NB4 (cell line): Measurements from ENCODE around the gene TICRR.

Source experiments
- POLR2A ChIP-seq: IDR thresholded peaks from 2 replicates; pipeline ENCODE4 v1.6.1; 2011; ENCODE audit warnings: mild to moderate bottlenecking; ENCODE audit not compliant: insufficient read length; ENCODE audit errors: extremely low read depth
- TF ChIP-seq, protein P1 (sequence below): IDR thresholded peaks from 2 replicates; pipeline ENCODE4 v1.6.1; 2011; ENCODE audit warnings: low read depth, low read length
- TF ChIP-seq, protein P2 (sequence below): IDR thresholded peaks from one replicate; pipeline ENCODE4 v1.5.1; 2012; ENCODE audit warnings: low read depth, low read length

DNA sequence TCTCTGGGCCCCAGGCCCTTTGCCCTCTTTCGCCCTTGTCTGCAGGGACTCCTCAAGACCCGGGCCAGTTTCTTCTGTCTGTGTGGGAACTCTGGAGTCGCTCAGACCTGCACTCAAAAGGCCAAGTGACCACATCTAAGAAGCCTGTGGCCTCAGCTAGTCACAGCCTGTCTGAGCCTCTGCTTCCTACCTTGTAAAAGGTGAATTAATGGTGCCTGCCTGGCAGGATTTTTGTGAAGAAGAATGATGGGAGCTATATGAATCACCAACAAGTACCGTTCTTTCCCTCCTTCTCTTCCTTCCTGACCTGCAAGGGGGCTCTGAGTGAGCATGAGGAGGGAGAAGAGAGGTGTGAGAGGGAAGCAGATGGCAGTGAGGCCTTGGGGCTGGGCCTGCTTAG lies 96.4 kb downstream of the TICRR start:
- TF ChIP-seq, protein P1, sequence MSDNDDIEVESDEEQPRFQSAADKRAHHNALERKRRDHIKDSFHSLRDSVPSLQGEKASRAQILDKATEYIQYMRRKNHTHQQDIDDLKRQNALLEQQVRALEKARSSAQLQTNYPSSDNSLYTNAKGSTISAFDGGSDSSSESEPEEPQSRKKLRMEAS: no peak
- TF ChIP-seq, protein P2, sequence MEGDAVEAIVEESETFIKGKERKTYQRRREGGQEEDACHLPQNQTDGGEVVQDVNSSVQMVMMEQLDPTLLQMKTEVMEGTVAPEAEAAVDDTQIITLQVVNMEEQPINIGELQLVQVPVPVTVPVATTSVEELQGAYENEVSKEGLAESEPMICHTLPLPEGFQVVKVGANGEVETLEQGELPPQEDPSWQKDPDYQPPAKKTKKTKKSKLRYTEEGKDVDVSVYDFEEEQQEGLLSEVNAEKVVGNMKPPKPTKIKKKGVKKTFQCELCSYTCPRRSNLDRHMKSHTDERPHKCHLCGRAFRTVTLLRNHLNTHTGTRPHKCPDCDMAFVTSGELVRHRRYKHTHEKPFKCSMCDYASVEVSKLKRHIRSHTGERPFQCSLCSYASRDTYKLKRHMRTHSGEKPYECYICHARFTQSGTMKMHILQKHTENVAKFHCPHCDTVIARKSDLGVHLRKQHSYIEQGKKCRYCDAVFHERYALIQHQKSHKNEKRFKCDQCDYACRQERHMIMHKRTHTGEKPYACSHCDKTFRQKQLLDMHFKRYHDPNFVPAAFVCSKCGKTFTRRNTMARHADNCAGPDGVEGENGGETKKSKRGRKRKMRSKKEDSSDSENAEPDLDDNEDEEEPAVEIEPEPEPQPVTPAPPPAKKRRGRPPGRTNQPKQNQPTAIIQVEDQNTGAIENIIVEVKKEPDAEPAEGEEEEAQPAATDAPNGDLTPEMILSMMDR: no peak
- TF ChIP-seq POLR2A: no peak
